ENCODE results near the gene ZSWIM4. TPM values are rescaled to one million over a fixed set of nuclear protein-coding genes. Genes with fewer than 3 reads are reported as not detected.
"Not testable (repeated sequence)": the region's sequence is repeated elsewhere in the genome, so short reads cannot be mapped to it uniquely, and the experiment has no call there.

The ZSWIM4 gene
- total RNA-seq, 1 donor from 2014 or later = 3.9 TPM

GRCh38 chr19:13842291-13843103 is 47.3 kb downstream of the ZSWIM4 start:
- intact Hi-C loops (cut with DNase I) = loop anchor here (5.0 to 10.0 kb wide), 3 partner anchors 680 to 1048 kb away; partner anchors contain the start of gene JUNB

GRCh38 chr19:13843104-13843921 is 48.1 kb downstream of the ZSWIM4 start:
- peak; percentile 84 for DNase-seq (ENCODE audit: low spot score)
- intact Hi-C loops (cut with DNase I) = loop anchor here (5.0 to 10.0 kb wide), 3 partner anchors 681 to 1049 kb away; partner anchors contain the start of gene JUNB

More at GRCh38 chr19:13842291-13843103, 47.3 kb downstream of the ZSWIM4 start:
- DNase-seq (ENCODE audit: low spot score) = peak; percentile 94

GRCh38 chr19:13844130-13844631 is 48.9 kb downstream of the ZSWIM4 start:
- DNase-seq (ENCODE audit: low spot score) = no peak
- intact Hi-C loops (cut with DNase I) = loop anchor here (5.0 to 10.0 kb wide), 3 partner anchors 682 to 1049 kb away; partner anchors contain the start of gene JUNB

GRCh38 chr19:13846557-13847406 is 51.5 kb downstream of the ZSWIM4 start:
- intact Hi-C loops (cut with DNase I) = loop anchor here (1.0 to 10.0 kb wide), 3 partner anchors 7 to 1052 kb away; partner anchors contain the start of gene JUNB
- peak; percentile 96 for DNase-seq (ENCODE audit: low spot score)

- intact Hi-C loops (cut with DNase I) = loop anchor here (1.0 to 10.0 kb wide), 3 partner anchors 8 to 1053 kb away; partner anchors contain the start of gene JUNB
- DNase-seq (ENCODE audit: low spot score) = peak; percentile 98
These were observed 52.4 kb downstream of the ZSWIM4 start for GRCh38 chr19:13847407-13848339.

- intact Hi-C loops (cut with DNase I) = loop anchor here (10.0 kb wide), 2 partner anchors 794 to 1054 kb away; partner anchors contain the start of gene JUNB
- DNase-seq (ENCODE audit: low spot score) = no peak
These were observed 53.1 kb downstream of the ZSWIM4 start for GRCh38 chr19:13848340-13848677.

GRCh38 chr19:13848798-13849676 is 53.8 kb downstream of the ZSWIM4 start:
- no peak for DNase-seq (ENCODE audit: low spot score)
- intact Hi-C loops (cut with DNase I) = loop anchor here (10.0 kb wide), 2 partner anchors 794 to 1054 kb away; partner anchors contain the start of gene JUNB

GRCh38 chr19:13849991-13850909 is 55.0 kb downstream of the ZSWIM4 start:
- intact Hi-C loops (cut with DNase I) = loop anchor here (10.0 kb wide), 2 partner anchors 795 to 1055 kb away; partner anchors contain the start of gene JUNB

GRCh38 chr19:13850910-13851733 is 55.9 kb downstream of the ZSWIM4 start:
- intact Hi-C loops (cut with DNase I) = no loop called here
- peak; percentile 91 for DNase-seq (ENCODE audit: low spot score)

More at GRCh38 chr19:13849991-13850909, 55.0 kb downstream of the ZSWIM4 start:
- peak; percentile 93 for DNase-seq (ENCODE audit: low spot score)

GRCh38 chr19:13851734-13852114 is 56.5 kb downstream of the ZSWIM4 start:
- intact Hi-C loops (cut with DNase I) = not testable (repeated sequence)

GRCh38 chr19:13852171-13852707 is 57.0 kb downstream of the ZSWIM4 start:
- DNase-seq (ENCODE audit: low spot score); intact Hi-C loops (cut with DNase I): not testable (repeated sequence)

More at GRCh38 chr19:13851734-13852114, 56.5 kb downstream of the ZSWIM4 start:
- not testable (repeated sequence) for DNase-seq (ENCODE audit: low spot score)

GRCh38 chr19:13856497-13856896 is 61.3 kb downstream of the ZSWIM4 start:
- intact Hi-C loops (cut with DNase I) = no loop called here
- no peak for DNase-seq (ENCODE audit: low spot score)

- intact Hi-C loops (cut with DNase I) = no loop called here
- DNase-seq (ENCODE audit: low spot score) = no peak
These were observed 64.2 kb downstream of the ZSWIM4 start for GRCh38 chr19:13859361-13859880.

- no peak for DNase-seq (ENCODE audit: low spot score)
- intact Hi-C loops (cut with DNase I) = loop anchor here (5.0 to 10.0 kb wide), 2 partner anchors 264 to 576 kb away; no protein-coding TSS in a partner anchor
These were observed 65.6 kb downstream of the ZSWIM4 start for GRCh38 chr19:13860679-13861391.
